LNCaP clone FGC (cell line): ENCODE results near the gene NCOA5.
A peak's percentile ranks its signal among the peaks of the same experiment; 100 is the strongest.

Experiments used
- DNase-seq: peaks from one replicate; pipeline ENCODE4 v3.0.0-alpha.2; 2011; ENCODE audit warnings: low read depth
- H3K4me3 ChIP-seq: 2 replicates; pipeline ENCODE4 v1.5.1; 2011; ENCODE audit warnings: mild to moderate bottlenecking, low read depth, low read length, control low read depth
- TF ChIP-seq, protein P1 (sequence below): IDR thresholded peaks from 2 replicates; pipeline ENCODE4 v1.5.1; 2012; ENCODE audit warnings: mild to moderate bottlenecking; ENCODE audit not compliant: control insufficient read depth, insufficient read depth; ENCODE audit errors: extremely low read depth

The NCOA5 gene

DNA sequence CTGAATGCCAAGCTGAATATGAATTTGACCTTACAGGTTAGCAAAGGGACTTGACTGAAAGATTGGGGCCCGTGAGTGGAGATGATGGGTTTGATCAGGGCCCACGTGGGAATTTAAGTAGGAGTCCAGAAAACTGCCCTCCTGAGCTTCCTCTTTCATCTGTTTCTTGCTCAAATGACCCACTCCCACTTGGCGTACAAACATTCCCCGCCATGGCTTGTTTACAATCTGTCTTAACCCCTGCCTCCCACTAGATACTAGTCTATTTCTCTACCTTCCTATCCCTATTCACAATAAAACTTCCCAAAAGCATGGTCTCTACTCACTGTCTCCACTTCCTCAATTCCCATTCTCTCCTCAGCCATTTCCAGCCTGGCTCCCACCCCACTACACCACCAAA is 71.7 kb downstream of the NCOA5 start:
- H3K4me3 ChIP-seq: no peak overlapping the region
- no peak for DNase-seq
- TF ChIP-seq, protein P1, sequence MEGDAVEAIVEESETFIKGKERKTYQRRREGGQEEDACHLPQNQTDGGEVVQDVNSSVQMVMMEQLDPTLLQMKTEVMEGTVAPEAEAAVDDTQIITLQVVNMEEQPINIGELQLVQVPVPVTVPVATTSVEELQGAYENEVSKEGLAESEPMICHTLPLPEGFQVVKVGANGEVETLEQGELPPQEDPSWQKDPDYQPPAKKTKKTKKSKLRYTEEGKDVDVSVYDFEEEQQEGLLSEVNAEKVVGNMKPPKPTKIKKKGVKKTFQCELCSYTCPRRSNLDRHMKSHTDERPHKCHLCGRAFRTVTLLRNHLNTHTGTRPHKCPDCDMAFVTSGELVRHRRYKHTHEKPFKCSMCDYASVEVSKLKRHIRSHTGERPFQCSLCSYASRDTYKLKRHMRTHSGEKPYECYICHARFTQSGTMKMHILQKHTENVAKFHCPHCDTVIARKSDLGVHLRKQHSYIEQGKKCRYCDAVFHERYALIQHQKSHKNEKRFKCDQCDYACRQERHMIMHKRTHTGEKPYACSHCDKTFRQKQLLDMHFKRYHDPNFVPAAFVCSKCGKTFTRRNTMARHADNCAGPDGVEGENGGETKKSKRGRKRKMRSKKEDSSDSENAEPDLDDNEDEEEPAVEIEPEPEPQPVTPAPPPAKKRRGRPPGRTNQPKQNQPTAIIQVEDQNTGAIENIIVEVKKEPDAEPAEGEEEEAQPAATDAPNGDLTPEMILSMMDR: no peak

- no peak for DNase-seq
- TF ChIP-seq, protein P1: no peak
- no peak overlapping the region for H3K4me3 ChIP-seq
Observed at GRCh38 chr20:46017272-46017671, 72.5 kb downstream of the NCOA5 start.

GRCh38 chr20:46014517-46015396 is 75.0 kb downstream of the NCOA5 start:
- DNase-seq: no peak
- TF ChIP-seq, protein P1: no peak
- no peak overlapping the region for H3K4me3 ChIP-seq

DNA sequence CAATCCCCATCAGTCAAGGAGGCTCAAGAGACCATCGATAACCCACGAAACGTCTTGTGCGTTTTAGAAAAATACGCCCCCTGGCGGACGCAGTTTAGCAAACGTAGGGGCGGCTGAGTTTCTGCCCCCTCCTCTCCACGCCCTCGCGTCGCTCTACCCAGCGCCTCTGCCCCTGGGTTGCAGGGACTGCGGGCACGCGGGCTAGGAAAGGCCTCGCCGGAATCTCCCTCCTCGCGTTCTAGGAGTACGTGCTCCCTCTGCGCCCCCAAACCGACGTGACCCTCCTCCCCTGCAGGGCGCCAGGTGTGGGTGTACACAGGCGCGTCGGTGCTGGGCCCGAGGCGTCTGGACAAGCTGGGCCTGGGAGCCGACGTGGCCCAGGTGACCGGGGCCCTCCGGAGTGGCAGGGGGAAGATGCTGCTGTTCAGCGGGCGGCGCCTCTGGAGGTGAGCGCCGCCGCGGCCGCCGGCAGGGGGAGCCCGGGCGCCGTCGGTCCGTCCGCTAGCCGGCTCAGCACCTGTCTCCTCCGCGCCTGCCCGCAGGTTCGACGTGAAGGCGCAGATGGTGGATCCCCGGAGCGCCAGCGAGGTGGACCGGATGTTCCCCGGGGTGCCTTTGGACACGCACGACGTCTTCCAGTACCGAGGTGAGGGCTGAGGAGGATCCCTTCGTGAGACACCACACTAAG is 75.8 kb downstream of the NCOA5 start:
- H3K4me3 ChIP-seq: no peak overlapping the region
- TF ChIP-seq, protein P1: peak; percentile 81
- no peak for DNase-seq

DNA sequence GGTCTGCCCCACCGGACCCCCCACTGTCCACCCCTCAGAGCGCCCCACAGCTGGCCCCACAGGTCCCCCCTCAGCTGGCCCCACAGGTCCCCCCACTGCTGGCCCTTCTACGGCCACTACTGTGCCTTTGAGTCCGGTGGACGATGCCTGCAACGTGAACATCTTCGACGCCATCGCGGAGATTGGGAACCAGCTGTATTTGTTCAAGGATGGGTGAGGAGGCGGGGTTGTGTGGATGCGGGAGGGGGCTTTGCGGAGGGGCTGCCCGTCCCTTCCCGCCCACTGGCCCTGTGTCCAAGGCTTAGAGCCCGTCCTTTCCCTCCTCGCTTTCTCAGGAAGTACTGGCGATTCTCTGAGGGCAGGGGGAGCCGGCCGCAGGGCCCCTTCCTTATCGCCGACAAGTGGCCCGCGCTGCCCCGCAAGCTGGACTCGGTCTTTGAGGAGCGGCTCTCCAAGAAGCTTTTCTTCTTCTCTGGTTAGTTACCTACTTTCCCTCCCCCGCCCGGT is 76.4 kb downstream of the NCOA5 start:
- DNase-seq: no peak
- H3K4me3 ChIP-seq: no peak overlapping the region
- TF ChIP-seq, protein P1: no peak

- no peak overlapping the region for H3K4me3 ChIP-seq
- DNase-seq: no peak
- TF ChIP-seq, protein P1: no peak
Observed at GRCh38 chr20:46012921-46013320, 76.8 kb downstream of the NCOA5 start.
